ENCODE data around the gene KRT83.

- no peak for TF ChIP-seq EZH2 (IDR thresholded peaks at IDR 0.05)
- TF ChIP-seq CTCF (IDR thresholded peaks at IDR 0.05): no peak
- no peak for TF ChIP-seq EZH2phosphoT487 (IDR thresholded peaks at IDR 0.05)
Observed at GRCh38 chr12:52366738-52367485, 45.7 kb upstream of the KRT83 start, which contains the start of gene KRT85.
